Glomerular visceral epithelial cell (primary cell): ENCODE results near the gene ALG11.
"Not testable (repeated sequence)": the region's sequence is repeated elsewhere in the genome, so short reads cannot be mapped to it uniquely, and the experiment has no call there.

Experiments
- DNase-seq: peaks from one replicate; pipeline ENCODE4 v3.0.0-alpha.2; 2016; ENCODE audit errors: extremely low spot score

ALG11 gene

GRCh38 chr13:52029569-52029968, 17.4 kb downstream of the ALG11 start:
- DNase-seq: no peak

GRCh38 chr13:52030401-52030800, 18.2 kb downstream of the ALG11 start:
- DNase-seq: not testable (repeated sequence)

- DNase-seq: no peak
Measured at GRCh38 chr13:52033039-52033438, 20.8 kb downstream of the ALG11 start.

GRCh38 chr13:52034616-52035226, 22.5 kb downstream of the ALG11 start:
- no peak for DNase-seq

- no peak for DNase-seq
Measured at GRCh38 chr13:52036037-52036436, 23.8 kb downstream of the ALG11 start.

- DNase-seq: no peak
Measured at GRCh38 chr13:52043675-52044074, 31.5 kb downstream of the ALG11 start.

GRCh38 chr13:52047463-52047862, 35.3 kb downstream of the ALG11 start:
- no peak for DNase-seq

- DNase-seq: no peak
Measured at GRCh38 chr13:52048516-52048915, 36.3 kb downstream of the ALG11 start.

GRCh38 chr13:52051400-52051799, 39.2 kb downstream of the ALG11 start:
- DNase-seq: no peak

GRCh38 chr13:52053460-52053859, 41.3 kb downstream of the ALG11 start:
- DNase-seq: no peak

- not testable (repeated sequence) for DNase-seq
Measured at GRCh38 chr13:52061064-52061463, 48.9 kb downstream of the ALG11 start.

- no peak for DNase-seq
Measured at GRCh38 chr13:52061587-52061986, 49.4 kb downstream of the ALG11 start.

- DNase-seq: no peak
Measured at GRCh38 chr13:52067237-52067636, 55.0 kb downstream of the ALG11 start.

- no peak for DNase-seq
Measured at GRCh38 chr13:52070929-52071523, 58.8 kb downstream of the ALG11 start.
